BE2C (cell line): Measurements from ENCODE around the gene CASP8AP2.

Experiments used
- DNase-seq: peaks from one replicate; pipeline ENCODE4 v3.0.0-alpha.2; 2020
- H3K27me3 ChIP-seq: fragments of 250-450 bp; sonication (Bioruptor Pico); 2 replicates; pipeline ENCODE4 v1.5.1; 2020; ENCODE audit warnings: mild to moderate bottlenecking
- H3K36me3 ChIP-seq: fragments of 250-450 bp; sonication (Bioruptor Pico); 2 replicates; pipeline ENCODE4 v1.5.1; 2020; ENCODE audit warnings: mild to moderate bottlenecking
- H3K4me1 ChIP-seq: fragments of 250-450 bp; sonication (Bioruptor Pico); 2 replicates; pipeline ENCODE4 v1.5.1; 2020
- H3K4me3 ChIP-seq: 2 replicates; pipeline ENCODE4 v1.5.1; 2011; ENCODE audit warnings: low read depth, low read length
- H3K9me3 ChIP-seq: fragments of 250-450 bp; sonication (Bioruptor Pico); 2 replicates; pipeline ENCODE4 v1.5.1; 2020
- TF ChIP-seq, protein P1 (sequence below): IDR thresholded peaks from 2 replicates; pipeline ENCODE4 v1.5.1; 2012; ENCODE audit warnings: mild to moderate bottlenecking, low read depth, low read length

Gene CASP8AP2

DNA sequence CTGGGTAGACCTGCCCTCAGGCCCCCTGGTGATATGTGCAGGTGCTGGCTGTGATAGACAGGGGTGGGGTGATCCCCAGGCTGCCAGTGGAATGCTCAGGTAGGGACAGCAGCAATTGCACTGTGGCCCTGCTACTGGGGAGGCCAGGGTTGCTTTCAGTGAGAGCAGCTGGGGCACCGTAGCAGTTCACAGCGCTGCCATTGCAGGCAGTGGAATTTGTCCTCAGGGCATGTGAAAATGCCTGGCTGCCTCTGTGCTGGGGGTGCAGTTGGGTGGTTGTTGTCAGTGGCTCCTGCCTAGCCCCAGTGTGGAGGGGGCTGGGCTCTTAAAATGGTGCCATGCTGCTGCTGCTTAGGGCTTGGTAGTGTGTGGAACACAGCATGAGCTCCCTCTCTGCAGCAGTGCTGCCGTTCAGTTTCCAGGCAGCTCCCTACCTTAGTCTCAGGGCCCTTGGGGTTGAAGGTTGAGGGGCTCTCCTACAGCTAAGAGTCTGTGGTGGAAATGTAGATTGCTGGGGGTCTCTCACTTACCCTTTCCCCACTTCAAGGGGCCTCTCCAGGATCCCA is 88.2 kb downstream of the CASP8AP2 start:
- Histone ChIP-seq H3K4me3 (no peak overlapping the region), H3K9me3 (no peaks in the 10 kb centered on the region), H3K27me3 (no peaks in the 10 kb centered on the region), H3K36me3 (no peaks in the 10 kb centered on the region), H3K4me1 (no peaks in the 10 kb centered on the region)
- TF ChIP-seq, protein P1, sequence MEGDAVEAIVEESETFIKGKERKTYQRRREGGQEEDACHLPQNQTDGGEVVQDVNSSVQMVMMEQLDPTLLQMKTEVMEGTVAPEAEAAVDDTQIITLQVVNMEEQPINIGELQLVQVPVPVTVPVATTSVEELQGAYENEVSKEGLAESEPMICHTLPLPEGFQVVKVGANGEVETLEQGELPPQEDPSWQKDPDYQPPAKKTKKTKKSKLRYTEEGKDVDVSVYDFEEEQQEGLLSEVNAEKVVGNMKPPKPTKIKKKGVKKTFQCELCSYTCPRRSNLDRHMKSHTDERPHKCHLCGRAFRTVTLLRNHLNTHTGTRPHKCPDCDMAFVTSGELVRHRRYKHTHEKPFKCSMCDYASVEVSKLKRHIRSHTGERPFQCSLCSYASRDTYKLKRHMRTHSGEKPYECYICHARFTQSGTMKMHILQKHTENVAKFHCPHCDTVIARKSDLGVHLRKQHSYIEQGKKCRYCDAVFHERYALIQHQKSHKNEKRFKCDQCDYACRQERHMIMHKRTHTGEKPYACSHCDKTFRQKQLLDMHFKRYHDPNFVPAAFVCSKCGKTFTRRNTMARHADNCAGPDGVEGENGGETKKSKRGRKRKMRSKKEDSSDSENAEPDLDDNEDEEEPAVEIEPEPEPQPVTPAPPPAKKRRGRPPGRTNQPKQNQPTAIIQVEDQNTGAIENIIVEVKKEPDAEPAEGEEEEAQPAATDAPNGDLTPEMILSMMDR = no peak
- DNase-seq = no peak
